ENCODE results near the gene IGFL2. TPM values are rescaled to one million over a fixed set of nuclear protein-coding genes. Genes with fewer than 3 reads are reported as not detected.

IGFL2 gene
- total and polyA plus RNA-seq, 2 of the 4 experiments (the other 2 are of a cell fraction) = not detected

DNA sequence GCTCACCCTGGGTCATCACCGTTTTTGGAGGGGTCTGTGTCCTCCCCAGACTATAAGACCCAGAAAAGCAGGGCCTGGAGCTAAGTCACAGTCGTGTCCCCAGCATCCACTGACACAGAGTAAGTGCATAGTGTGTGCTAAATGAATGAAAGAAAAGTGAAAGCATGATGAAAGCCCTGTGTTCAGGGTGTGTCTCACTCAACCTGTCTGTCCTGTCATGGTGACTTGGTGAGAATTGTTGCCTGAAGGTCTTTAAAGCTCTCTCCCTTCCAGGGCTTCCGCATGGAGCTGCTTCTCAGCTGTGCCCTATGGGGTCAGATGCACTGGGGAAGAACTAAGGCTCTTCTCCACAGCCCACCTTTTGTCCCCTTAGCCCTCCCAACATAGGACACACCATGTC lies 61.0 kb downstream of the IGFL2 start:
- ATAC-seq (ENCODE audit: low read depth) = no peak
- 0% methylated on average over 1 of the region's 3 CpGs; no CpG with 5 or more reads in 1 of the 2 experiments for whole genome bisulfite sequencing, 2 experiments (ENCODE audit: extremely low coverage in 2 of 2, insufficient read length in 1 of 2)
- Histone ChIP-seq H2AFZ (replicated peaks; ENCODE audit: low read length, poor library complexity) (no peak overlapping the region), H2BK15ac (ENCODE audit: low read depth, low read length) (no peak overlapping the region), H3K4ac (ENCODE audit: low read depth, low read length) (no peak overlapping the region), H3K18ac (ENCODE audit: low read depth, low read length) (no peak overlapping the region), H2BK5ac (ENCODE audit: low read depth, low read length, poor library complexity, severe bottlenecking) (no peak overlapping the region), H4K8ac (ENCODE audit: low read depth in 2 of 2, low read length in 2 of 2) (no peak overlapping the region), H3K9me3 (ENCODE audit: control insufficient read depth, insufficient read depth, low read length) (0 out of 2 replicates have a peak, but pooled peaks cover 2% of the 10 kb centered on the region), H3K27me3 (ENCODE audit: control insufficient read depth, insufficient read depth, low read length) (peaks cover 57% of the 10 kb centered on the region), H3K9ac (ENCODE audit: low read depth, low read length) (no peak overlapping the region), H3K4me2 (ENCODE audit: low read depth, low read length) (no peak overlapping the region), H4K91ac (ENCODE audit: insufficient read depth, low read depth, low read length) (no peak overlapping the region), H3K4me3 (ENCODE audit: insufficient read depth, low read depth, low read length) (no peak overlapping the region), H3K79me1 (ENCODE audit: low read depth in 1 of 2, low read length in 2 of 2) (no peaks in the 10 kb centered on the region), H3K14ac (replicated peaks; ENCODE audit: low read depth, low read length) (no peak overlapping the region), H2BK120ac (ENCODE audit: low read depth, low read length) (no peak overlapping the region), H2BK20ac (ENCODE audit: low read depth, low read length) (no peak overlapping the region), H3K4me1 (ENCODE audit: control insufficient read depth, insufficient read depth, low read length) (no peaks in the 10 kb centered on the region), H4K20me1 (ENCODE audit: insufficient read depth, low read length) (no peaks in the 10 kb centered on the region), H4K5ac (ENCODE audit: low read depth, low read length) (no peak overlapping the region), H2AK9ac (replicated peaks; ENCODE audit: low read depth, low read length, poor library complexity) (no peak overlapping the region), H3K27ac (ENCODE audit: insufficient read depth, low read length) (no peak overlapping the region), H3K23ac (ENCODE audit: low read depth, low read length) (no peak overlapping the region), H2AK5ac (ENCODE audit: low read depth, low read length) (no peak overlapping the region), H3K36me3 (ENCODE audit: control insufficient read depth, insufficient read depth, low read length) (no peaks in the 10 kb centered on the region), H3K9me1 (ENCODE audit: insufficient read depth, low read length) (no peaks in the 10 kb centered on the region), H3K56ac (ENCODE audit: extremely low read depth, insufficient read depth, low read length) (no peak overlapping the region)
- BruUV-seq (replicated peaks) = no TSS peak
- POLR2A ChIA-PET (ENCODE audit: unreplicated experiment) = no interaction called here
- dilution Hi-C loops (cut with HindIII; ENCODE audit: low sequenced_read_pairs, unreplicated experiment) = no loop called here
- intact Hi-C loops (cut with micrococcal nuclease) = no loop called here
- DNase-seq = no peak
- TF ChIP-seq RAD21 (IDR thresholded peaks at IDR 0.05; ENCODE audit: low read length) (no peak), NFE2L2 (IDR thresholded peaks at IDR 0.05; ENCODE audit: low read depth, low read length) (no peak), POLR2A (IDR thresholded peaks at IDR 0.05; ENCODE audit: low read depth, low read length) (no peak), RFX5 (IDR thresholded peaks at IDR 0.05; ENCODE audit: low read depth, low read length) (no peak), MAFK (IDR thresholded peaks at IDR 0.05; ENCODE audit: low read depth, low read length) (no peak), BHLHE40 (IDR thresholded peaks at IDR 0.05; ENCODE audit: low read depth, low read length) (no peak), CHD1 (IDR thresholded peaks at IDR 0.05; ENCODE audit: low read depth, low read length) (no peak), SMC3 (IDR thresholded peaks at IDR 0.05; ENCODE audit: low read depth, low read length) (no peak), RCOR1 (IDR thresholded peaks at IDR 0.05; ENCODE audit: insufficient replicate concordance, low read length) (no peak), FOS (IDR thresholded peaks at IDR 0.05; ENCODE audit: low read depth, low read length) (no peak), MXI1 (IDR thresholded peaks at IDR 0.05; ENCODE audit: borderline replicate concordance, low read depth, low read length) (no peak), MAZ (IDR thresholded peaks at IDR 0.05; ENCODE audit: borderline replicate concordance, low read depth, low read length) (no peak), CEBPB (IDR thresholded peaks at IDR 0.05; ENCODE audit: low read depth, low read length) (no peak)
- TF ChIP-seq, protein P1, sequence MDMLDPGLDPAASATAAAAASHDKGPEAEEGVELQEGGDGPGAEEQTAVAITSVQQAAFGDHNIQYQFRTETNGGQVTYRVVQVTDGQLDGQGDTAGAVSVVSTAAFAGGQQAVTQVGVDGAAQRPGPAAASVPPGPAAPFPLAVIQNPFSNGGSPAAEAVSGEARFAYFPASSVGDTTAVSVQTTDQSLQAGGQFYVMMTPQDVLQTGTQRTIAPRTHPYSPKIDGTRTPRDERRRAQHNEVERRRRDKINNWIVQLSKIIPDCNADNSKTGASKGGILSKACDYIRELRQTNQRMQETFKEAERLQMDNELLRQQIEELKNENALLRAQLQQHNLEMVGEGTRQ (IDR thresholded peaks at IDR 0.05; ENCODE audit: low read depth, low read length) = no peak
- TF ChIP-seq, protein P2, sequence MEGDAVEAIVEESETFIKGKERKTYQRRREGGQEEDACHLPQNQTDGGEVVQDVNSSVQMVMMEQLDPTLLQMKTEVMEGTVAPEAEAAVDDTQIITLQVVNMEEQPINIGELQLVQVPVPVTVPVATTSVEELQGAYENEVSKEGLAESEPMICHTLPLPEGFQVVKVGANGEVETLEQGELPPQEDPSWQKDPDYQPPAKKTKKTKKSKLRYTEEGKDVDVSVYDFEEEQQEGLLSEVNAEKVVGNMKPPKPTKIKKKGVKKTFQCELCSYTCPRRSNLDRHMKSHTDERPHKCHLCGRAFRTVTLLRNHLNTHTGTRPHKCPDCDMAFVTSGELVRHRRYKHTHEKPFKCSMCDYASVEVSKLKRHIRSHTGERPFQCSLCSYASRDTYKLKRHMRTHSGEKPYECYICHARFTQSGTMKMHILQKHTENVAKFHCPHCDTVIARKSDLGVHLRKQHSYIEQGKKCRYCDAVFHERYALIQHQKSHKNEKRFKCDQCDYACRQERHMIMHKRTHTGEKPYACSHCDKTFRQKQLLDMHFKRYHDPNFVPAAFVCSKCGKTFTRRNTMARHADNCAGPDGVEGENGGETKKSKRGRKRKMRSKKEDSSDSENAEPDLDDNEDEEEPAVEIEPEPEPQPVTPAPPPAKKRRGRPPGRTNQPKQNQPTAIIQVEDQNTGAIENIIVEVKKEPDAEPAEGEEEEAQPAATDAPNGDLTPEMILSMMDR (conservative IDR thresholded peaks at IDR 0.05; ENCODE audit: low read depth, low read length) = no peak
- TF ChIP-seq, protein P3, sequence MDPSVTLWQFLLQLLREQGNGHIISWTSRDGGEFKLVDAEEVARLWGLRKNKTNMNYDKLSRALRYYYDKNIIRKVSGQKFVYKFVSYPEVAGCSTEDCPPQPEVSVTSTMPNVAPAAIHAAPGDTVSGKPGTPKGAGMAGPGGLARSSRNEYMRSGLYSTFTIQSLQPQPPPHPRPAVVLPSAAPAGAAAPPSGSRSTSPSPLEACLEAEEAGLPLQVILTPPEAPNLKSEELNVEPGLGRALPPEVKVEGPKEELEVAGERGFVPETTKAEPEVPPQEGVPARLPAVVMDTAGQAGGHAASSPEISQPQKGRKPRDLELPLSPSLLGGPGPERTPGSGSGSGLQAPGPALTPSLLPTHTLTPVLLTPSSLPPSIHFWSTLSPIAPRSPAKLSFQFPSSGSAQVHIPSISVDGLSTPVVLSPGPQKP (IDR thresholded peaks at IDR 0.05; ENCODE audit: borderline replicate concordance, low read depth, low read length) = no peak
- CTCF ChIA-PET = no interaction called here
- in situ Hi-C loops (cut with MboI; ENCODE audit: low sequenced_read_pairs) = no loop called here

All from IMR-90 (cell line).